Stimulated activated CD4-positive, alpha-beta T cell treated with anti-CD3 and anti-CD28 coated beads, Interleukin-4, amount 100 ng/mL, for 24 hours (primary cell): ENCODE data around the gene DRC1.
"Not testable (repeated sequence)": the region's sequence is repeated elsewhere in the genome, so short reads cannot be mapped to it uniquely, and the experiment has no call there.

Source experiments
- DNase-seq: peaks from one replicate; pipeline ENCODE4 v3.0.0-alpha.2; 2020

The DRC1 gene

DNA sequence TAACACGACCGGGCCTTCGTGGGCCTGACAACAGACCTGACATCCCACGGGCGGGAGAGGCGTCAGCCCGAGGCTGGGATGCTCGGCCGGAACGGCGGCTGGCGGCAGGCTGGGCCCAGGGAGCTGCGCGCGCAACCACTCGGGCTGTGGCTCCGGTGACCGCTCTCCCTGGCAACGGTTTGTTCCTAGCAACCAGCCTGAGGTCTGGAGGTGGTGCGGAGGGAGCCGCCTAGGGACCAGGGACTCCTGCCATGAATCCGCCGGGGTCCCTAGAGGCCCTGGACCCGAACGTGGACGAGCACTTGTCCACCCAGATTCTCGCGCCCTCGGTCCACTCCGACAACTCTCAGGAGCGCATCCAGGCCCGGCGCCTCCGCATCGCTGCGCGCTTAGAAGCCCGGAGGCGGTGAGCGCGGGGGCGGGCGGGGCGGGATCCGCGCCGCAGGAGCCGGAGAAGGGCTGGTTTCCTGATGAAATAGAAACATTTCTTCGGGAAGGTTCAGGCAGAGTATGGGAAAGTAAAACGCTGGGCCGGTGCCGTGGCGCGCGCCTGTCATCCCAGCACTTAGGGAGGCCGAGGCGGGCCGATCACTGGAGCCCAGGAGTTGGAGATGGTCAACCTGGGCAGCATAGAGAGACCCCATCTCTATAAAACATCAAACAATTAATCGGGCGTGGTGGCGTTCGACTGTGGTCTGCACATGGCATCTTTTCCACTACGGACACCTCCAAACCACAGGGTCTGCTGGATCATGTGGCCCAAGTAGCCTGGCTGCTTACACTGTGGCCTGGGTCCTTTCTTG is at the start of gene DRC1:
Gene DRC1, plus strand, starts transcription at position 182 of the 803 bp plus-strand sequence. Its CDS starts 70 bp downstream, at position 252.
- no peak for DNase-seq

DNA sequence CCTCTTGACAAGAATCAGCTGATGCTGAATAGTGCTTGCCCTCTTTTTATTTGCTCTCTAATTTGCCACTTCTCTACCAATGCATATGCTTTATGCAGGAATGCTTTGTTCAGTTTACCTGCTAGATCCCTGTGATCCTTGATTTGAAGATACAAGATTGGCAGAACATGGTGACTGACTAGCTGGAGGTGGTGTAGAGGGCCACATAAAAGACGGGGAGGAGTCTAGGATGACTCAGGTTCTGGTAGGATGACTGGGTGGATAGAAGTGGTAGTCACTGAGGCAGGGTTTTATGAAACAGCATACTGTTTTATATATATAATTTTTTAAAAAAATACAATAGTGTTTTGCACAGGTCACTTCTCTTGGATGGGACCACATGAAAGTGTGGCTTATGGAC is 48.8 kb upstream of the DRC1 start:
- DNase-seq = peak; percentile 58

DNA sequence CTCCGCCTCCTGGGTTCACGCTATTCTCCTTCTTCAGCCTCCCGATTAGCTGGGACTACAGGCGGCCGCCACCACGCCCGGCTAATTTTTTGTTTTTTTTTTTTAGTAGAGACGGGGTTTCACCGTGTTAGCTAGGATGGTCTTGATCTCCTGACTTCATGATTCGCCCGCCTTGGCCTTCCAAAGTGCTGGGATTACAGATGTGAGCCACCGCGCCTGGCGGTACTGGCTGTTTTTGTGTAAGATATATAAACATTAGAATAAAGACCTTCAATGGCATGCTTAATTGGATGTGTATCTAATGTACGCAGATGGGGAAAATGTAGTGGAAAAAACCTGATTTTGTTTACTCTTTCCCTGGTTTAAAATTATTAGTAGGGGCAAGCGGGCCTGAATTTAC is 47.3 kb upstream of the DRC1 start:
- not testable (repeated sequence) for DNase-seq

GRCh38 chr2:26355038-26355995 is 46.4 kb upstream of the DRC1 start:
- DNase-seq = peak; percentile 10

DNA sequence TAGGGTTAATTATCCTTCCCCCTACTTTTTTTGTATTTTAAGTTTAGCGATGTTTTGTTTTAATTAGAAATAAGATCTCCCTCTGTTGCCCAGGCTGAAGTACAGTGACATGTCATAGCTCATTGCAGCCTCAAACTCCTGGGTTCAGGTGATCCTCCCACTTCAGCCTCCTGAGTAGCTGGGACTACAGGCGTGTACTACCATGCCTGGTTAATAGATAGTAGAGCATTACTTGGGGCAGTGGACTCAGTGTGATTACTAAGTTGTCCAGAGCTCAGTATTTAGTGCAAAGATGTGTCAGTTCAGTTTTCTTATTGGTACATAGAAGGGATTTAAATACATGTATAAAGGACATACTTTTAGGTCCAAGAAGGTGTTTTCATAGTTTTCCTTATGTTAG is 45.6 kb upstream of the DRC1 start:
- DNase-seq = no peak

DNA sequence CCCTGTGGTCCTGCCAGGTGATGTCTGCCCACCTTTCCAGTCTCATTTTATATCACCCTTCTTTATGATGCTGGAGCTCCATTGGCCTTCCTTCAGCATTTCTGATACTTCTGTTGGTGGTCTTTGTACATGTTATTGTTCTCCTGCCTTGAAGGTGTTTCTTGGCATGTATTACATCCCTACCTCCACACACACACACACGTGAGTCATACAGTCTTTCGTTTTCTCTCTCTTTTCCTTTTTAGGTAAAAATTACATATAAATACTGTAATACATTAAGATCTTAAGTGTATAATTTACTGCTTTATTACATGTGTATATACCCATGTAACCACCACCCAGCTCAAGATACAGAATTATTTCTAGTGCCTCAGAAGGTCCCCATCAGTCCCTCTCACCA is 44.9 kb upstream of the DRC1 start:
- no peak for DNase-seq

GRCh38 chr2:26359886-26360473 is 41.7 kb upstream of the DRC1 start:
- DNase-seq = no peak

- DNase-seq = no peak
Measured at GRCh38 chr2:26363323-26363722, 38.4 kb upstream of the DRC1 start.

DNA sequence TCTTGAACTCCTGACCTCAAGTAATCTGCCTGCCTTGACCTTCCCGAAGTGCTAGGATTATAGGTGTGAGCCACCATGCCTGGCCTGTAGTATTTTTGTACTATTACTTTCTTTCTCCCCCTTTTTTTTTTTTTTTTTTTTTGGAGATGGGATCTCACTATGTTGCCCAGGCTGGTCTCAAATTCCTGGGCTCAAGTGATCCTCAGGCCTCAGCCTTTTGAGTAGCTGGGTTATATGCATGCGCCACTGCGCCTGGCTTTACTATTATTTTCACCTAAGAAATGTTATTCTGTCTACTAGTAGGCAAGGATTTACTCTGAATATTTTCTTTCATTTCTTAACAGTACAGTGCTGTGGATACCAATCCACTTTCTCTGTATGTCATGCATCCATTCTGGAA is 37.8 kb upstream of the DRC1 start:
- no peak for DNase-seq

- DNase-seq = no peak
Measured at GRCh38 chr2:26364669-26365068, 37.1 kb upstream of the DRC1 start.

GRCh38 chr2:26366957-26367356 is 34.8 kb upstream of the DRC1 start:
- no peak for DNase-seq

GRCh38 chr2:26369664-26370063 is 32.1 kb upstream of the DRC1 start:
- DNase-seq = not testable (repeated sequence)

GRCh38 chr2:26370909-26371308 is 30.8 kb upstream of the DRC1 start:
- not testable (repeated sequence) for DNase-seq

GRCh38 chr2:26376799-26377198 is 24.9 kb upstream of the DRC1 start:
- DNase-seq = no peak

DNA sequence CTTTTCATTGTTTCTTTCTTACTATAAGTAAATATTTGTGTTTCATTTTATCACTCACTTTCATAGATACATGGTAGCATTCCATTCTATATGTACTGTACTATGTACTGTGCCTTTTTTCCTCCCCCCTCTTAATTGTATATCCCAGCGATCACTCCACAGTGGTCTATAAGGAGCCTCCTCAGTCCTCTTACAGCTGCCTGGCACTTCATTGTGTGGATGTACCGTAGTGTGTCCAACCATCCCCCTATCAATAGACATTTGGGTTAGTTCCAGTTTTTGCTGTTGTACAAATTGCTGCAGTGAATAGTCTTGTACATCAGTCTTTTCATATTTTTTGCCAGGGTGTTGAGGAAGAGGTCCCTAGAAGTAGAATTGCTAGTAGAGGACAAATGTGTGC is 21.4 kb upstream of the DRC1 start:
- DNase-seq = no peak

- DNase-seq = no peak
Measured at GRCh38 chr2:26382564-26382963, 19.2 kb upstream of the DRC1 start.

DNA sequence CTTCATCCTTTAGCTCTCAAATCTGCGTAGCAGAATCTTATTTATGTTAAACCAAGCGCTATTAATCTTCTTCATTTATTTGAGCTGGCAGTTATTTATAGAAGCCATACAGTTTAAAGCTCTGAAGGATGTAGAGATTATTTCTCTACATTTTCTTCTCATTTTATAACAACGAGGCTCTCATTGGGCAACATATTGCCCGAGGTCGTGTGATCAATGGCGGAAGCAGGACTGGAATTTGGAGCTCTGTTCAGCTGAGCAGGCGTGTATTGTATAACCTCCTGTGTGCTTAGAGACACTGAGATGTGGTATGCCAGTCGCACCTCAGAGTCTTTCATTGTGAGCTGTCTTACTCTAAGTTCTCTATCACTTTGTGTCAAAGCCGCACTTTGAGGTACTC is 17.5 kb upstream of the DRC1 start:
- no peak for DNase-seq

DNA sequence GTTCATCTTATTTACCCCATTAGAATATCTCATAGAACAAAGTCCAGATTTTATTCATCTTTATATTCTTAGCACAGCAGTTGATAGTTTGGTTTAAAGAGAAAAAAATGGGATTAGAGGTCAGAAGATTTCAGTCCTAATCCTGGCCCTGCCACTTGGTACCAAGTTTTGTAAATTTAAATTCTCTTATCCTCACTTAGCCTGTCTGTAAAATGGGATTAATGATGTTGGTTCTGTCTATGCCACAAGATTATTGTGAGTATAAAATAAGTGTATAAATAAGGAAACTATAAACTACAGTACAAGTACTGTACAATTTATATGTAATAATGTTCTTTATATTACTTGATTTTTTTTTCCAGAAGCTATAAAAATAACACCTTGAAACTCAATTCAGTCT is 17.1 kb upstream of the DRC1 start:
- no peak for DNase-seq

GRCh38 chr2:26387189-26387588 is 14.5 kb upstream of the DRC1 start:
- no peak for DNase-seq

- DNase-seq = no peak
Measured at GRCh38 chr2:26394694-26395093, 7.0 kb upstream of the DRC1 start.

DNA sequence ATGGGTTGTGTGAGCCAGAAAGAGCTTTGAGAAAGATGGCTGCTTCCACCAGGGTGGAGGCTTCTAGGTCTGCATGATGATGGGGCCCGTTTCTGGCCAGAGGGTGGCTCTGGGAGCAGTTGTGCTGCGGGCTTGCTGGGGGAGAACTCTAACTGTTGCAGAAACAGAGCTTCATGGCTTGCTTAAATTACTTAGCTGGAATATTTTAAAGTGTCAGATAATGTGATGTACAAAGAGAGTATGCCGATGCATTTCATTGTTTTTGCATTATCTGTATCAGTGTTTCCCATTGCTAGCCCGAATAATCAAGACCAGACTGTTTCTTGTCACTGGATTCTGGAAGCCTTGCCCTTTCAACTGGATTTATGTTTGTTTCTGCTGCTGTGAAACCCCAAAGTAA is 6.3 kb upstream of the DRC1 start:
- DNase-seq = no peak

DNA sequence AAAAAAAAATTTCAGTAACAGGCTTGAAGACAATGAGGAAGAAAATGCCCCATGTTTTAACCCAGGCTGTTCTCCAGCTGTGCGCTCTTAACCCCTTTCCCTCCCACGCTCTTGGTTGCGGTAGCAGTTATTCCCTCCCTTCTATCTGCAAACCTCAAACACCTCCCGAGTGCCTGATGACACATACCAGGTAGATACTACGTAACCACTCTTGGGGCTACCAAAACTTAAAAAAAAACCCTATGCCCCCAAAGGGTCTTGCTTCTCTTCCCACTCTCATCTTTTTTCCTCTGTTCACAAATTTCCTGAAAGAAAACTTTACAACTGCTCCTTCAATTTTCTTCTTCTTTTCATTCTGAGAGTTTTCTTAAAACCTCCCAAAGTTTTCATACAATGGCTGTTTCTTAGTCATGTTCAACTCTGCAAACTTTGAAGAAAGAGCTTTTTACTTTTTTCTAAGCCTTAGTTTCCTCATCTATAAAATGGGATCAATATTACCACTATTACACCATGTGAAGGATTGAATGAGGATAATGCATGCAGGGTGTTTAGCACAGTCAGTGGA is 4.9 kb upstream of the DRC1 start:
- peak; percentile 51 for DNase-seq

GRCh38 chr2:26399771-26400376 is 1.8 kb upstream of the DRC1 start:
- no peak for DNase-seq
